HEK293 (cell line): ENCODE results near the gene TLNRD1.
A peak's percentile ranks its signal among the peaks of the same experiment; 100 is the strongest.

Experiments used
- CTCF ChIA-PET: fragments of 350-600 bp; formaldehyde crosslinking; extraction: SDS; loops from one replicate; lab custom pipeline; 2021; ENCODE audit warnings: antibody characterized with exemption; lab: Yijun Ruan, JAX
- POLR2A ChIA-PET: fragments of 300-600 bp; formaldehyde crosslinking; extraction: SDS; loops from one replicate; lab custom pipeline; 2020; ENCODE audit warnings: antibody characterized with exemption, inconsistent platforms; lab: Yijun Ruan, JAX
- H3K27ac ChIP-seq: fragments of 200-500 bp; sonication (Bioruptor generic); 2 replicates; pipeline ENCODE4 v1.5.1; 2014; ENCODE audit warnings: low read depth, low read length, control low read depth, inconsistent platforms; ENCODE audit errors: extremely low read depth
- H3K36me3 ChIP-seq, 2 experiments: fragments of 200-500 bp in 1 of 2; sonication (Bioruptor generic) in 1 of 2; 1 replicate in 1 of 2; 2 replicates in 1 of 2; pipeline ENCODE4 v1.5.1; 2014 to 2017; ENCODE audit warnings: inconsistent platforms in 2 of 2, low read length in 2 of 2; ENCODE audit not compliant: control insufficient read depth in 2 of 2, insufficient read depth in 1 of 2
- H3K4me1 ChIP-seq: fragments of 200-500 bp; sonication (Bioruptor generic); 2 replicates; pipeline ENCODE4 v1.5.1; 2014; ENCODE audit warnings: mild to moderate bottlenecking, low read length, inconsistent platforms; ENCODE audit not compliant: control insufficient read depth, insufficient read depth
- H3K4me3 ChIP-seq: 2 replicates; pipeline ENCODE4 v1.5.1; 2011; ENCODE audit warnings: low read depth, mild to moderate bottlenecking, control low read depth, low read length, moderate library complexity
- H3K9me3 ChIP-seq: fragments of 200-500 bp; sonication (Bioruptor generic); 2 replicates; pipeline ENCODE4 v1.5.1; 2014; ENCODE audit warnings: low read depth, low read length, inconsistent platforms; ENCODE audit not compliant: control insufficient read depth, insufficient read depth
- GLIS2 ChIP-seq: fragments of 450-650 bp; formaldehyde crosslinking; IDR thresholded peaks from 2 replicates; pipeline ENCODE4 v1.5.1; 2016; ENCODE audit warnings: missing biosample characterization, missing genetic modification characterization
- KLF10 ChIP-seq: fragments of 450-650 bp; IDR thresholded peaks from 2 replicates; pipeline ENCODE4 v1.5.1; 2018; ENCODE audit warnings: missing biosample characterization, mild to moderate bottlenecking, missing genetic modification characterization
- OSR2 ChIP-seq: fragments of 450-650 bp; formaldehyde crosslinking; IDR thresholded peaks from 2 replicates; pipeline ENCODE4 v1.5.1; 2016; ENCODE audit warnings: missing biosample characterization, missing genetic modification characterization
- RBAK ChIP-seq: fragments of 450-650 bp; formaldehyde crosslinking; IDR thresholded peaks from 2 replicates; pipeline ENCODE4 v1.5.1; 2016; ENCODE audit warnings: missing biosample characterization, missing genetic modification characterization
- SCRT2 ChIP-seq: fragments of 450-650 bp; formaldehyde crosslinking; IDR thresholded peaks from 2 replicates; pipeline ENCODE4 v1.5.1; 2016; ENCODE audit warnings: missing biosample characterization, missing genetic modification characterization
- SETDB1 ChIP-seq: IDR thresholded peaks from one replicate; pipeline ENCODE4 v1.6.1; 2017; ENCODE audit warnings: mild to moderate bottlenecking, low read length, moderate library complexity, mixed read lengths; ENCODE audit not compliant: insufficient read length
- SP7 ChIP-seq: fragments of 450-650 bp; formaldehyde crosslinking; IDR thresholded peaks from 2 replicates; pipeline ENCODE4 v1.5.1; 2016; ENCODE audit warnings: missing biosample characterization, missing genetic modification characterization
- TRIM28 ChIP-seq: IDR thresholded peaks from 2 replicates; pipeline ENCODE4 v1.6.1; 2011; ENCODE audit warnings: low read length, control low read depth, borderline replicate concordance
- ZNF114 ChIP-seq: fragments of 450-650 bp; formaldehyde crosslinking; IDR thresholded peaks from 2 replicates; pipeline ENCODE4 v1.5.0; 2017; ENCODE audit warnings: missing biosample characterization, missing genetic modification characterization
- ZNF155 ChIP-seq: fragments of 450-650 bp; formaldehyde crosslinking; IDR thresholded peaks from 2 replicates; pipeline ENCODE4 v1.5.1; 2016; ENCODE audit warnings: missing biosample characterization, missing genetic modification characterization
- ZNF157 ChIP-seq: fragments of 450-650 bp; formaldehyde crosslinking; IDR thresholded peaks from 2 replicates; pipeline ENCODE4 v1.5.1; 2016; ENCODE audit warnings: missing biosample characterization, missing genetic modification characterization
- ZNF184 ChIP-seq: fragments of 450-650 bp; IDR thresholded peaks from 2 replicates; pipeline ENCODE4 v1.5.1; 2018; ENCODE audit warnings: missing biosample characterization, mild to moderate bottlenecking, missing genetic modification characterization
- ZNF311 ChIP-seq: fragments of 450-650 bp; formaldehyde crosslinking; IDR thresholded peaks from 2 replicates; pipeline ENCODE4 v1.5.1; 2017; ENCODE audit warnings: missing biosample characterization, missing genetic modification characterization, borderline replicate concordance
- ZNF350 ChIP-seq: fragments of 450-650 bp; formaldehyde crosslinking; IDR thresholded peaks from 2 replicates; pipeline ENCODE4 v1.5.0; 2017; ENCODE audit warnings: missing biosample characterization, mild to moderate bottlenecking, missing genetic modification characterization
- ZNF426 ChIP-seq: fragments of 450-650 bp; formaldehyde crosslinking; IDR thresholded peaks from 2 replicates; pipeline ENCODE4 v1.5.1; 2017; ENCODE audit warnings: missing biosample characterization, missing genetic modification characterization, mild to moderate bottlenecking, inconsistent platforms, moderate library complexity
- ZNF530 ChIP-seq: fragments of 450-650 bp; formaldehyde crosslinking; IDR thresholded peaks from 2 replicates; pipeline ENCODE4 v1.5.1; 2016; ENCODE audit warnings: low read depth, missing biosample characterization, missing genetic modification characterization
- ZNF548 ChIP-seq: fragments of 450-650 bp; formaldehyde crosslinking; IDR thresholded peaks from 2 replicates; pipeline ENCODE4 v1.5.1; 2016; ENCODE audit warnings: missing biosample characterization, missing genetic modification characterization
- ZNF830 ChIP-seq: fragments of 450-650 bp; IDR thresholded peaks from 2 replicates; pipeline ENCODE4 v1.5.0; 2018; ENCODE audit warnings: missing biosample characterization, missing genetic modification characterization, low read depth, mild to moderate bottlenecking, moderate library complexity
- ZNF843 ChIP-seq: fragments of 450-650 bp; formaldehyde crosslinking; IDR thresholded peaks from 2 replicates; pipeline ENCODE4 v1.5.1; 2016; ENCODE audit warnings: missing biosample characterization, missing genetic modification characterization
- ZXDB ChIP-seq: fragments of 450-650 bp; formaldehyde crosslinking; IDR thresholded peaks from 2 replicates; pipeline ENCODE4 v1.5.1; 2016; ENCODE audit warnings: missing biosample characterization, missing genetic modification characterization
- TF ChIP-seq, protein P1 (sequence below): fragments of 450-650 bp; formaldehyde crosslinking; IDR thresholded peaks from 2 replicates; pipeline ENCODE4 v1.5.1; 2017; ENCODE audit warnings: missing biosample characterization, missing genetic modification characterization
- TF ChIP-seq, protein P2 (sequence below): IDR thresholded peaks from 2 replicates; pipeline ENCODE4 v1.6.1; 2011; ENCODE audit warnings: mild to moderate bottlenecking, low read depth, low read length, borderline replicate concordance

The TLNRD1 gene

DNA sequence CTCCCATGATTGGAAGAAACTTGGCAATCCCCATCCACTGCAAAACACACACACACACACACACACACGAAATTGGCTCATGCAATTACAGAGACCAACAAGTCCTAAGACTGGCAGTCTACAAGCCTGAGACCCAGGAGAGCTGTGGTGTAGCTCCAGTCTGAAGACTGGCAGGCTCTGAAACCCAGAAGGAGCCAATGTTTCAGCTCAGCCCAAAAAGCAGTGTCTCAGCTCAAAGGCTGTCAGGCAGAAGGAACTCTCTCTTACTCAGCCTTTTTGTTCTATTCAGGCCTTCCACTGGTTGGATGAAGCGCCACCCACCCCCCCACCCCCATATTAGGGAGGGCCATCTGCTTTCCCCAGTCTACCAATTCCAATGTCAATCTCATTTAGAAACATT, 43.2 kb upstream of the TLNRD1 start:
- Histone ChIP-seq H3K27ac (no peak overlapping the region), H3K4me1 (peaks cover 3% of the 10 kb centered on the region; the same call in 1 of the 2 replicates), H3K4me3 (no peak overlapping the region)
- CTCF ChIA-PET, result interaction anchor here (1.0 to 2.3 kb wide), 5 partner anchors 12 to 502 kb away, joined by 3 to 17 read pairs (median 3); partner anchors contain the start of gene CEMIP
- TF ChIP-seq ZNF530 (no peak), ZNF548 (tag by site-specific recombination) (no peak), SCRT2 (tag by site-specific recombination) (0 out of 2 replicates have a peak, but pooled peaks have one; percentile 11), KLF10 (tag by site-specific recombination) (no peak), OSR2 (tag by site-specific recombination) (no peak)
- TF ChIP-seq, protein P1, sequence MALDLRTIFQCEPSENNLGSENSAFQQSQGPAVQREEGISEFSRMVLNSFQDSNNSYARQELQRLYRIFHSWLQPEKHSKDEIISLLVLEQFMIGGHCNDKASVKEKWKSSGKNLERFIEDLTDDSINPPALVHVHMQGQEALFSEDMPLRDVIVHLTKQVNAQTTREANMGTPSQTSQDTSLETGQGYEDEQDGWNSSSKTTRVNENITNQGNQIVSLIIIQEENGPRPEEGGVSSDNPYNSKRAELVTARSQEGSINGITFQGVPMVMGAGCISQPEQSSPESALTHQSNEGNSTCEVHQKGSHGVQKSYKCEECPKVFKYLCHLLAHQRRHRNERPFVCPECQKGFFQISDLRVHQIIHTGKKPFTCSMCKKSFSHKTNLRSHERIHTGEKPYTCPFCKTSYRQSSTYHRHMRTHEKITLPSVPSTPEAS, result peak; percentile 46; the same call in 1 of the 2 replicates
- TF ChIP-seq, all 188 proteins: peak for 2
- Histone ChIP-seq H3K9me3 (no peaks in the 10 kb centered on the region), H3K36me3 (peaks cover 0 to 8% of the 10 kb centered on the region in 2 experiments; a peak in 1 of 3 replicates)
- POLR2A ChIA-PET, result no interaction called here

DNA sequence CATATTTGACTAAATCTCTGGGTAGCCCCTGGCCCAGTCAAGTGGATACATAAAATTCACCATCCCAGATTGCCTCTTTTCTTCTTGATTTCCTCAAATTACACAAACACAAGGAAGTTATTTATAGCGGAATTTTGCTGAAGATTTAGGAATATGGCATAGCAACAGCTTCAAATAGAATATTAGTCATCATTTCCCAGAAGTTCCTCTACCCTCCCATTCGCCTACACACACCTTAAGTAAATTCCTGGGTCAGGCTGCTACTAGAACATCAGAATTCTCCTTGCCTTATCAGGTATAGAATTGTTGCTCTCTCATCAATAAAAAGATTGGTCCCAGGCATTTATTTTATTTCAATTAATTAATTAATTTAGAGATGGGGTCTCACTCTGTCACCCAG, 42.7 kb upstream of the TLNRD1 start:
- Histone ChIP-seq H3K27ac (no peak overlapping the region), H3K4me3 (no peak overlapping the region), H3K9me3 (no peaks in the 10 kb centered on the region), H3K4me1 (peaks cover 3% of the 10 kb centered on the region; the same call in 1 of the 2 replicates), H3K36me3 (peaks cover 0 to 8% of the 10 kb centered on the region in 2 experiments; a peak in 1 of 3 replicates)
- ChIA-PET POLR2A (no interaction called here), CTCF (interaction anchor here (1.0 to 2.3 kb wide), 3 partner anchors 12 to 502 kb away, joined by 3 to 17 read pairs (median 3); partner anchors contain the start of gene CEMIP)
- TF ChIP-seq ZNF157 (tag by site-specific recombination), result no peak
- TF ChIP-seq ZNF350 (tag by site-specific recombination), result no peak
- no peak for TF ChIP-seq RBAK (tag by site-specific recombination)
- no peak for TF ChIP-seq OSR2 (tag by site-specific recombination)
- TF ChIP-seq ZXDB (tag by site-specific recombination), result no peak
- TF ChIP-seq GLIS2, result no peak
- no peak for TF ChIP-seq ZNF114 (tag by site-specific recombination)
- TF ChIP-seq TRIM28, result no peak
- TF ChIP-seq, protein P1, result no peak
- no peak for TF ChIP-seq ZNF843 (tag by site-specific recombination)
- no peak for TF ChIP-seq SETDB1
- no peak for TF ChIP-seq ZNF426 (tag by site-specific recombination)
- no peak for TF ChIP-seq ZNF184
- no peak for TF ChIP-seq SP7
- TF ChIP-seq ZNF311 (tag by site-specific recombination), result no peak
- no peak for TF ChIP-seq ZNF155 (tag by site-specific recombination)
- TF ChIP-seq, protein P2, sequence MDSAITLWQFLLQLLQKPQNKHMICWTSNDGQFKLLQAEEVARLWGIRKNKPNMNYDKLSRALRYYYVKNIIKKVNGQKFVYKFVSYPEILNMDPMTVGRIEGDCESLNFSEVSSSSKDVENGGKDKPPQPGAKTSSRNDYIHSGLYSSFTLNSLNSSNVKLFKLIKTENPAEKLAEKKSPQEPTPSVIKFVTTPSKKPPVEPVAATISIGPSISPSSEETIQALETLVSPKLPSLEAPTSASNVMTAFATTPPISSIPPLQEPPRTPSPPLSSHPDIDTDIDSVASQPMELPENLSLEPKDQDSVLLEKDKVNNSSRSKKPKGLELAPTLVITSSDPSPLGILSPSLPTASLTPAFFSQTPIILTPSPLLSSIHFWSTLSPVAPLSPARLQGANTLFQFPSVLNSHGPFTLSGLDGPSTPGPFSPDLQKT, result no peak
- no peak for TF ChIP-seq ZNF830 (tag by site-specific recombination)
